GM18511 (cell line): ENCODE results near the gene TLE3.
A peak's percentile ranks its signal among the peaks of the same experiment; 100 is the strongest.
"Not testable (repeated sequence)": the region's sequence is repeated elsewhere in the genome, so short reads cannot be mapped to it uniquely, and the experiment has no call there.

ENCODE experiments used
- ATAC-seq: cut with Tn5 transposase; IDR thresholded peaks from one replicate; pipeline ENCODE4 v1.9.1; 2021; ENCODE audit warnings: mild to moderate bottlenecking, moderate library complexity; ENCODE audit not compliant: unreplicated experiment

Gene TLE3

DNA sequence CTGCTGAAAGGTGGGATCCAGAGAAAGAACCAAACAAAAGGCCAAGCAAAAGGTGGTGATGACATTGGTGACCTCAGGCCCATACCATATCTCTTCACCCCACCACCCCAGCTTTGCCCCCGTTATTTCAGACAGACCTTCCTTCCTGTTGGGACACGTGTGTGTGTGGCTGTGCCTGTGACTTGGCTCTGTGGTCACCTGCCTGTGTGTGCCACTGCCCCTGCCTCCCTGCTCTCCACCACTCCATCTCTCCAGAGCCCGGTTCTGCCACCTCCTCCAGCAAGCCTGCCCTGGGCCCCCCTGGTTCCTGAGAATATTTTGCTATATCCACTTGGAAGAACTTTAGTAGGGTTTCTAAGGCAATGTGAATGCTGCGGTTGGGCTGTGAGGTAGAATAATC is 28.6 kb upstream of the TLE3 start:
- no peak for ATAC-seq

DNA sequence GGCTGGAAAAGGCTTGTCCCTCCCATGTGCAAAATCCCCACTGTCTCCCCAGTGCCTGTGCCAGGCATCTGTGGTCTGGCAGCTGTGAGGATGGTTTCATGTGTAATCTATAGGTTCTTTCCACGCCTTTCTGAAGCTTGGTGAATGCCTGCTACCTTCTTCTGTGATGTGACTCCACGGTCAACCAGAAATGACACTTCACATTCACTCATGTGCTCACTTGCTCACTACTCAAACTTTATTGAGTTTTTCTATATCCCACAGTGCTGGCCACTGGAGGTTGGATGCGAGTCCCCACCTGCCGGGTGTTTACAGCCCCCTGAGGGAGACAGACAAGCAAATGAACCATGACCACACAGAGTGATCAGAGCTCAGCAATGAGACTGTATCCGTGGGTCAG is 27.9 kb upstream of the TLE3 start:
- ATAC-seq = peak; percentile 57

DNA sequence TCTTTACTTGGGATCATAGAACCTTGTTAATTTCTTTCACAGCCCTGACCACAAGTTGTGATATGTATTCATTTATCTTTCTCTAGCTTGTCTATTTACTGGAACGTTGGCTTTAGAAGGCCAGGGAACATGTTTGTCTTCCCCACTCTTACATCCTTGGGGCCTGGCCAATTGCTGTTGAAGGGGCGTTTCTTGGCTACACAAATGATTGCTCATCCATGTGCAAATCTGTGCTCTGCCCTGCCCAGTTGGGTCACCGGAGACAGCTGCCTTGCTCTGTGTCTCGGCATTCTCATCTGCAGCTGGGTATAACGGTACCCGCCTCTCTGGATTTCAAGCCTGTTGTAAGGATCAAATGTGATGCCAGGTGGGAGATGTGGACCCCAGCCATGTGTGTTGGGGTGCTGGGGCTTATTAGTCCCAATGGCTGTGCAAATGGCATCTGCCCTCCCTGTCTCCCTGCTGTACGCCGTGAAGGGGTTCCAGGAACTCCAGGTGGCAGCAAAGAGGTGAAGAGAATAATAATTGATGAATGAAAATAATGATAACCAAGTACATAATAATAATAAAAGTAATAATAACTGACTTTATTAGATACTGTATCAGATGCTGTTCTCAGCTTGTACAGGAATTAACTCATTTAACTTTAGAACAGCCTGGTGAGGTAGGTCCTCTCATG is 24.0 kb upstream of the TLE3 start:
- no peak for ATAC-seq

DNA sequence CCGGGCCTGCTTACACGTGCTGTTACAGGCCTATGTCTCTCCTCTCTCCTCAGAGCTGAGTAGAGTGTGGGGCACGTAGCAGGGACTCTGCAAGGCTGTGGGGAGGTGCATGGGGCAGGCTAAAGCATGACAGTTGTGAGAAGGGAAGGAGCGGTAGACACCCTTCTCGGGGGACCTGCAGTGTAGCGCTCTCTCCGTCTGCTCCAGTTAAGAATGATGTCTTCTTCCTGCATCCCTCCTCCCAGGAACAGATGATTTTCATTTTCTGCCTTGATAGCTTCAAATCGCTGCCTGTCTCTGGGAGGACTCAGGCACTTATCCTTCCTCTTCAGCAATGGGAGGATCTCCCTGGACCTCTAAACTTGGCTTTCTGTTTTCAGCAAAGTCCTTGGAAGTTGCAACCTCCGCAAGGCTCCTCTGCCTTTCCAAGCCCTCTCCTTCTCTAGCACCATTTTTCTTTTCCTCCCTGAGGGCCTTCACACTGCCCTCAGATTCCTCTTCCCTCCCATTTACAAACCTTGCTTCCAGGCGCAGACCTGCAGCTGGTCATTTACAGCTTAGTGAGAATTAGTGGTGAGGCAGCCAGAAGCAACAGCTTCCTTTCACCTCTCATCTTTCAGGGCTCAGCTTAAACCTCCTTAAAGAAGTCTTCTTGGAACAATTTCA is 23.4 kb upstream of the TLE3 start:
- ATAC-seq = no peak

DNA sequence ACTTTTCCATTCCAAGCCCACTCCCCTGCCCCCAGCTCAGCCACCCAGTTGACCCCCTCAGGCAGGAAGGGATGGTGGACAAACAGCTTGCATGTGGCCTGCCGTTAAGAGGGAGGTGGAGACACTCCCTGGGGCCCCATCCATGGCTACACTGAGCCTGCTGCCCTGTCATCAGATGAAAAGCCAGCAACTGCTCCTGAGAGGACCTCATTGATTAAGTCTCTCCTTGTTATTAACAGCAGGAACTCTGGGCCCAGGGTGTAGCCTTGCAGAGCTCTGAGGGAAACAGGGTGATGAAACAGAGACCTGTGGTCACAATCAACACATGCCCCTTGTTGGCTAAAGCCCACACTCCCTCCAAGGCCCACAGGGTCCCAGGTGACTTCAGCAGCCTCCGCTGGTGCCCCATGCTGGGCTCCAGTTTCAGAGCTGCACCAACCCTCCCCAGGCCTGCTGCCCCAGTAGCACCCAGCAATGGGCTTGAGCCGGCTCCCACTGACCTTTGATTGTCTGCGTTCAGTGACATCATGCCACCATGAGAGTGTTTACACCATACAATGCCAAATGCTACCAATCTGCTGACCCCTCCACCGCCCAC is 22.3 kb upstream of the TLE3 start:
- no peak for ATAC-seq

DNA sequence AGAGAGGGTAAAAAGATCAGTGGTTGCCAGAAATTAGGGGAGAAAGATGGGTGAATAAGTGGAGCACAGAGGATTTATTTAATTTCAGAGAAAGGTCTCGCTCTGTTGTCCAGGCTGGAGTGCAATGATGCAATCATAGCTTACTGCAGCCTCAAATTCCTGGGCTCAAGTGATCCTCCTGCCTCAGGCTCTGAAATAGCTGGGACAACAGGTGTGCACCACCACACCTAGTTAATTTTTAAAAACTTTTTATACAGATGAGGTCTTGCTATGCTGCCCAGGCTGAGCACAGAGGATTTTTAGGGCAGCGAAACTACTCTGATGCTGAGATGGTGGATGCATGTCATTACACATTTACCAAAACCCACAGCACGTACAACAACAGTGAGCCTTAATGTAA is 20.9 kb upstream of the TLE3 start:
- ATAC-seq = no peak

DNA sequence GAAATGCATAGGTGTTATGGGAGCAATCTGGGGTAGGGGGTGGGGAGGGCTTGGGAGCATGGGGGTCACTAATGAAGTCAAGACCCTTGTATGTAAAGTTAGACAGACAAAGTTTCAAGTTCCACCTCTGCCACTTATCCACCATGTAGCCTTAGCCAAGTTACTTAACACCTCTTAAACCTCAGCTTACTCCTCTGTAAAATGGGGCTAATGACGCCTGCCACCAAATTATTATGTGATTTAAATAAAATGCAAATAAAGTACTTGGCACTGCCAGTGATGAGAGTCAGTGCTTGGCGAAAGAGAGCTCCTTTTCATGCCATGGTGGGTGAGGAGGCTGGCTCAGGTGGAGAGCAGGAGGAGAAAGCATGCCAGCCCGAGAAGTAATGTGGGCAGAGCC is 18.6 kb upstream of the TLE3 start:
- no peak for ATAC-seq

DNA sequence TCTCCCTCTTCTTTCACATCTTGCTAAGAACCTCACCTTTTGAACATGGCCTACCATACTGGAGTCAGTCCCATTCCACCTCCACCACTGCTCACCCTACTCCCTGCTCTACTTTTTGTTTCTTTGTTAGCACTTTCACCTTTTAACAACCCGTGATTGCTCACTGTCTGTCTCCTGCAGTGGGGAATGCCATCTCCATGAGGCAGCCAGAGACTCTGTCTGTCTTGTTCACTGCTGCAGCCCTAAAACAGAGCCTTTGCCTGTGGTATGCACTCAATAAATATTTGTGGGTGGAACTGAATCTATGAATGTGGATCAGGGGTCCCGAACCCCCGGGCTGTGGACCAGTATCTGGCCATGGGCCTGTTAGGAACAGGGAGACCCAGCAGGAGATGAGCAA is 16.5 kb upstream of the TLE3 start:
- no peak for ATAC-seq

DNA sequence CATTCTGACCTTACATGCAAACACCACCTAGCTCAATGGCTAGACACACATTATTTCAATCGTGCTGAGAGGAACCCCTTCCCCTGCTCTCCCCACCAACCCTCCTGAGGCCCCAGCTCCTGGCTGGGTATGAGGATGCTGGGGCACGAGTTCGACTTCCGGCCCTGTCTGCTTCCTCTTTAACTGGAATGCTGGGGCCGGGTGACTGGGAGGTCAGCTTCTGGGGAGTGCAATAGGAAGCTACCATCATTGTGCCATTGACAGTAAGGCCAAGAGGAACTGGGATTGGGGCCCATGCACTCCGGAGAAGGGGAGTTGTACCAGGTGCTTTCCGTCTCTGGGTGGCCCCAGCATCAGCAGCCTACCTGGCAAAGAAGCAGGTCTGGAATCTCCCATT is 15.6 kb upstream of the TLE3 start:
- ATAC-seq = no peak

DNA sequence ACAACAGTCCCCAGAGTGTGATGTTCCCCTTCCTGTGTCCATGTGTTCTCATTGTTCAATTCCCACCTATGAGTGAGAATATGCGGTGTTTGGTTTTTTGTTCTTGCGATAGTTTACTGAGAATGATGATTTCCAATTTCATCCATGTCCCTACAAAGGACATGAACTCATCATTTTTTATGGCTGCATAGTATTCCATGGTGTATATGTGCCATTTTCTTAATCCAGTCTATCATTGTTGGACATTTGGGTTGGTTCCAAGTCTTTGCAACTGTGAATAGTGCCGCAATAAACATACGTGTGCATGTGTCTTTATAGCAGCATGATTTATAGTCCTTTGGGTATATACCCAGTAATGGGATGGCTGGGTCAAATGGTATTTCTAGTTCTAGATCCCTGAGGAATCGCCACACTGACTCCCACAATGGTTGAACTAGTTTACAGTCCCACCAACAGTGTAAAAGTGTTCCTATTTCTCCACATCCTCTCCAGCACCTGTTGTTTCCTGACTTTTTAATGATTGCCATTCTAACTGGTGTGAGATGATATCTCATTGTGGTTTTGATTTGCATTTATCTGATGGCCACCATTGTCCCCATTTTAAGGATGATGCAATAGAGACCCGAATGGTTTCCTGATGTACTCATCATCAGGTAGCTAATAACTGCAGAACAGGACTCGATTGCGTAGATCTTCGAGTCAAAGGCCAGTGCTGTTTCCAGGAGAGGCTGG is 15.0 kb upstream of the TLE3 start:
- not testable (repeated sequence) for ATAC-seq

DNA sequence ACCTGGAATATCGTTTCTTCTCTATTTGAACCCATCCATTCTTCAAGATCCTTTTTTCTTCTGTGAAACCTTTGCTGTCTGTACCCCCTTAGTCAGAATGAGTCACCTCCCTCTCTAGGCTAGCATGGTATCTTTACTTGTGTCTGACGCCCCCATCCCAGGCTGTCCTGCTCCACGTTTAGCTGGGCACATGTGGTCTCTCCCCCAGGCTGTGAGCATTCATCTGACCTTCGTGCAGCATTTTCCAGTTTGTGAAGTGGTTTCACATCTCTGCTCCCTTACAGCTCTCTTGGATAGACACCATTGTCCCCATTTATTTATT is 14.3 kb upstream of the TLE3 start:
- ATAC-seq = no peak

DNA sequence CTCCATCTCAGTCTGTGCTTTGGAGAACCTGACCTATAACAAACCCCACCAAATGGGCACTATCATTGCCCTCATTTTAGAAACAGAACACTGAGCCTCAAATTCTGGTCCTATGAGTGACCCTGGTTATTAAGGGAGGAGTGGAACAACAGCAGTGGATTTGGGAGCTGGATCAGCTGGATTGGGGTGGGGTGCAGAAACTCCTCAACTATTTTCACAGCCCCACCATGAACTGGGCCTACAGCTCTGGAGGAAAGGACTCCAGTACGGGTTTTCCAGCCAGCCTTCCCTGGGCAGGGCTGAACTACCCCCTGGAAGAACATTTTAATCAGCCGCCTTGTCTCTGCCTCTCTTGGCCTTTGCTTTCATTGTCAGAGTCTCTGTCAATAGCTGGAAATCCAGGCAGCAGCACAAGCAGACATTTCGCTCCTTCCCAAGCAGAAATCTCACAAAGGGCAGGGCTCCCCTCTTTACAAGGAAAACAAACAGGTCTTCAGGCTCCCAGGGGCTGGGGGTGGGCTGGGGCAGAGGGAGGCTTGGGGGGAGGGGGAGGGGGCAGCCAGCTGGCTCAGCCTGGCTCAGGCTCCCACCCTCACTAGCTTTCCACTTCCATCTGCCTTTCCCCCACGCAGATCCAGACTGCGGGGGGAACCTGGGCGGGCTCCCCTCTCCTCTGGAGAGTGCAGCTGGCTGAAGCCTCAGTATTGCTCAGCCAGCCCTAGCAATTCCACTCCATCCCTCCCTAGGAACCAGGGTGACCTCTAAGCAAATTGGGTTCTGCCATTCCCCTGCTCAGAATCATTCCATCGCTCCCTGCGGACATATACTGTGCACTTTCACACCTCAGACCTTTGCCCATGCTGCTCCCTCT is 13.7 kb upstream of the TLE3 start:
- no peak for ATAC-seq

DNA sequence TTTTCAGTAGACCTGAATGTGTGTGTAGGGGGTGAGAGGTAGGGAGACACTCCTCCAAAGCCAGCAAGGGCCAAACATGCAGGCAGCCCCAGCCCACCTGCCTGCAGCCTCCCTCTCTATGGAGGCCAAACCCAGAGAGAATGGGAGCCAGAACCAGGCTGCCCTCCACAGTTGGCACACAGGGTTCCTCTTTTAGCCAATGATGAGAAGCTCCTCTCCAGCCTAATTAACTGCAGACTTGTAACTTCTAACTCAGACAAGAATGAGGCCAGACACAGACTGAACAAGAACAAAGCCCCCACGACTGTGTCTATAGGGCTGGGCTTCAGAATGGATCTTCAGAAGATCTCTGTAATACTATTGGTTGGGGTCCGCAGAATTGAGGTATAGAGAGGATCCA is 12.3 kb upstream of the TLE3 start:
- no peak for ATAC-seq

DNA sequence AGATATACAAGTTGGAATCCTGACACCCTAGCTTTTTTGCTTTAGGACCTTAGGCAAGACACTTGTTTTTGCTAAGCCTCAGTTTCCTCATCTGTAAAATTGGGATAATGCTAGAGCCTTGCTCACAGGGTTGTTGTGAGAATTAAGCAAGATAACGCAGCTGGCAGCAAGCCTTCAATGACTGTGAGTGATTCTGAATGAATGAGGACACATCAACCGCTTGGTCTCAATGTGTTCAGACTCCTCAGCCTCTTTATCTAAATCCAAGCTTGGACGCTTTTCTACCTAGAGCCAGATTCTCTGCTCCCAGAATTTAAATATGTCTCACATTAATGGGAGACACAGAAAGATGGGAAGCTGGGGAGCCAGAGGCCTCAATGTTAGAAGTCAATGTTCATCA is 11.8 kb upstream of the TLE3 start:
- ATAC-seq = no peak

DNA sequence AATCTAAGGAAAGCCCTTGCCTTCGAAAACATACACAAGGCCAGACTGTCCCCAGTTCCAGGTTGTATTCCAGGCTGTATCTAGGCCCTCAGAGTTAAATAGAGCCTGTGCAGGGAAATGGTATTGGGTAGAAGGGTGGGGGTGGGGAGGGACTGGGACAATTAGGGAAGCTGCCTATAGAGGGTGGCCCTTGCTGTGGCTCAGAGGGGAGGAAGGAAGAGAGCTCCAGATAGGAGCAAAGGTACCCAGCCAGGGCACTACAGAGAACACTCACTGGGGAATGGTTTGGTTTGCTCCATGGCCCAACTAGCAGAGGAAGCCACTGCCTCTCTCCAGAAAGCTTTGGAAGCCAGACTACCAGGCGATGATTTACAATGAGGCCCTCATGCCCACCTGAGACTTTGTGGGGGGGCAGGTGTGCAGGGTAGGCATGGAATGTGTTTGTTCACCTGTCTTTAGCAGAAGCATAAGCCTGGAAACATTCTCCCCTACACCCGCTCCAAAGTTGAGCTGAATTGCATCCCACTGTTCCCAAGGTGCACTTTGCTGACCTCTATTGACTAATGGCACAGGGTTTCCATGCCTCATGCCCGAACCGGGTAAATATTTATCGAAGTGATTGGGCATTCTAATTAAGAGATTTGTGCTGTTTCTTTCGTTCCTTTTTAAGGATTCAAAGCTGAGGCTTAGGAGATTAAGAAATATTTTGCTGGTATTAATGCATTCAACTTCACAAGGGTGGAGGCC is 6.3 kb upstream of the TLE3 start:
- no peak for ATAC-seq

DNA sequence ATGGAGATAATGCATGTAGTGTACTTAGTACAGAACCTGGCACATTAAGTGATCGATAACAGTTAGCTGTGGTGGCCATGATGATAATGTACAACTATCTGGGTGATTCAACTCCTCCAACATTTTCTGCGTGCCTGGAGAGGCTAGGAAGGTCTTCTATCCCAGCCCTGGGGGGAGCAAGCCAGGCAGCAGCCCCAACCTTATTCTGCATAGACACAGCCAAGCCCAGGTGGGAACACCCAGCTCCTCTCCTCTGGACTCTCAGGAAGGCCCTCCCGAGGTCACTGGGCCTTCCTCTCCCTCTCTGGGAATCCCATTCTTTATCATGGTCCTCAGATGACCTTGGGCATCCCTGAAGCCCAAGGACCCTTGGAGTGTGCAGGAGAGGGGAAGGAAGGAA is 5.1 kb upstream of the TLE3 start:
- no peak for ATAC-seq

DNA sequence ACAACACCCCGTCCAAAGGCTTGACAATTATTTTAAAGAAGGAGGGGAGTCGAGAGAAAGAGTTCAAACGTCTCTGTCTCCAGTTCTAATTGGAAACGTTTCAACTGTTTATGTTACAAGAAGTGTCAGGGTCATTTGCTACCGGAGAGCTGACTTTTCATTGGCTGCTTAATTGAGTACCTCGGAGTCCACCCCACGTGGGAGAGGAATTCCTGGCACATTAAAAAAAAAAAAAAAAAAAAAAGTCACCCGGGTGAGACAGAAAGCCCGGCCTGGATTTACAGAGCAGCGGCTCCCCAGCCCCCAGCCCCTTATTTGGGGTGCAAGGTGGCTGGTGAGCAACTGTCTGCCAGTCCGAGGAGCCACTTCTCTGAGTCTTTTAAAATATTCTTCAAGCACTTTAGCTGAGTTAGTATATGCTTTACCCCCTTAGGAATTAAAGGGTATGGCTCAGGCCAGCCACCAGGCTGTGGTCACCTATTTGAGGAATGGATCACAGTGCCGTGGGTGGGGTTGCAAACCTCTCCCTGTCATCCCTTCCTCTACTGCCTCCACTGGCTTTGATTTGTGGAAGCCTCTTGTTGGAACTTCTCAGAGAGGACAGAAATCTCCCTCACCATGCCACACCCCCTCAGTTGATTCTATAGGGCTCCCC is 3.9 kb upstream of the TLE3 start:
- ATAC-seq = no peak

DNA sequence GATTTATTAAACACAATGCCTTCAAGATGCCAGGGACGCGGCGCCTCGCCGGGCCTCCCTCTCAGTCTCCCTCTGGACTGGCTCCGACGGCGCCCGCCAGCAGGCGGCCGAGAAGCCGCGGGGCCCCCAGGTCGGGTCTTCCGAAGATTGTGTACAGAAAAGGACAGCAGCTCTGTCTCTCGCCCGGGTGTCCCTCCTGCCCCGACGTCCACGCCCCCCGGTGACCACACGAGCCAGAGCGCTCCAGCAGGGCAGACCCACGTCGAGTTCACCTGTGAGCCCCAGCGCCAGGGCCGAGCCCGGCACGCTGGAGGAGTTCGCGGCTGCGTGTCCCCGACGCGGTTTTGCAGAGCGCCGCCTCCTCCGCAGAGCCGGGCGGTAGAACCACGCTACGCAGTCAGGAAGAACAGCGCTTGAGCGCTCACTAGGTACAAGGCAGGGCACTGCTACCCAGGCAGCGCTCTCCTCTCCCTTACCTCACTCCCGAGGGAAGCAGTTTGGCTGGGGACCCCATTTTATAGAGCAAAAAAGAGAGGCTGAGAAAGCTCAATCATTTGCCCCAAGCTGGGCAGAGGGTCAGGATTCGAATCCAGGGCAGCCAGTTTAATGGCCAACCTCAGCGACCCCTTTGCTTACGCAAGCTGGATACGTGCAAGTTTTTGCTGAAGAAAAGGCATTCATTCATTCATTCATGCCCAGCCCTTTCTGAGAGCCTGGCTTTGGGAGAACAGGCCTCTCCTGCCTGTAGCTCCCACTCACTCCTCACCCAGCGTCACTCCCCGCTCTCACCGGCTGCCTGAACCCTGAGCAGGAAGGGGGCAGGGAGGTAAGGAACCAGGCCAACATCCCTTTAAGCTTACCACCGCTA is 3.0 kb upstream of the TLE3 start:
- no peak for ATAC-seq

DNA sequence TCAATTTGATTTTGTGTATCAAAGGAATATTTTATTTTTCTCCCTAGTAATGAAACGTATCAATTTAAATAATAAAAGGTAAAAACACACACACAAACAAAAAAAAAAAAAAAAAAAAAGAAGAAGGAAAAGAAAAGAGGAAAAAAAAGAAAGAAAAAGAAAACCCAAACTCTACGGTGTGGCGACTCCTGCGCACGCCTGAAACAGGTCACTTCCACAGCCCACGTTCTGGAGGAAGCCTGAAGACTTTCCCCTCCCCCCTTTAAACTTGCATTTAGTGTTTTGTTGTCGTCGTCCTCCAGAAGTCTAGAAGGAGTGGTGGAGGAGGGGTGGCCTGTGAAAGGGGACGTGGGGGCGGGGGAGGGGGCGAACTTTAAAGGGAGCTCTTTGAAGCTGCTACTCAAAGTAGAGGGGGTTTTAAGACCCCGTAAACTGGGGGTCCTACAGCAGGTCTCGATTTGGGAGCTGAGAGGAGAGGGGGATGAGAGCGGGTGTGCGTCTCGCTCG is 2.3 kb upstream of the TLE3 start:
- no peak for ATAC-seq
